Muscle of leg (tissue), 16 donors: ENCODE data around the gene GJB6. TPM values are rescaled to one million over a fixed set of nuclear protein-coding genes. Genes with fewer than 3 reads are reported as not detected.
"Not testable (repeated sequence)": the region's sequence is repeated elsewhere in the genome, so short reads cannot be mapped to it uniquely, and the experiment has no call there.

ENCODE experiments used
- DNase-seq: peaks from one replicate; pipeline ENCODE4 v3.0.0; 2013
- H3K27ac ChIP-seq: one replicate; pipeline ENCODE4 v1.5.1; 2013; ENCODE audit warnings: mild to moderate bottlenecking, low read length, control low read depth
- H3K27me3 ChIP-seq: one replicate; pipeline ENCODE4 v1.6.1; 2013; ENCODE audit warnings: low read length; ENCODE audit not compliant: control insufficient read depth, insufficient read depth
- H3K36me3 ChIP-seq: one replicate; pipeline ENCODE4 v1.6.1; 2013; ENCODE audit warnings: low read length; ENCODE audit not compliant: control insufficient read depth, insufficient read depth
- H3K4me1 ChIP-seq: one replicate; pipeline ENCODE4 v1.6.1; 2013; ENCODE audit warnings: low read length; ENCODE audit not compliant: control insufficient read depth, insufficient read depth
- H3K4me3 ChIP-seq: one replicate; pipeline ENCODE4 v1.5.1; 2013; ENCODE audit warnings: low read length, control low read depth
- H3K9me3 ChIP-seq: replicated peaks from 2 replicates; pipeline ENCODE4 v1.6.1; 2013; ENCODE audit warnings: low read depth, low read length; ENCODE audit not compliant: control insufficient read depth
- WGBS: methylation state at CpG from one replicate; pipeline ENCODE4 v1.1.5; 2013; ENCODE audit warnings: missing lambda C conversion rate; ENCODE audit not compliant: insufficient coverage; 5-methylcytosine and 5-hydroxymethylcytosine counted together
- long read RNA-seq, 11 donors: transcript quantifications; one replicate each; lab custom pipeline, GENCODE V29; 2026
- polyA plus RNA-seq, 8 donors: library from polyadenylated mRNA; unstranded; fragments of 120-200 nt; gene quantifications; one replicate each; pipeline versions ENCODE4 v1.2.1 to v1.2.3, GENCODE V29; 2013; ENCODE audit warnings: inconsistent platforms in 1 of 8, low replicate concordance in 1 of 8; ENCODE audit not compliant: insufficient read length in 8 of 8, insufficient read depth in 1 of 8
- total RNA-seq: library from RNA; stranded (reverse); fragments of 120-200 nt; gene quantifications from one replicate; pipeline ENCODE4 v1.2.4, GENCODE V29; 2013

Gene GJB6
- total RNA-seq (0.04 TPM), polyA plus RNA-seq (10 to 100 TPM in 1 of 8 donors, under 1 TPM in 2, not detected in 5; 0.17 to 10.3 (median 0.24) TPM)
- long read RNA-seq, donor 1, result 0 reads
- long read RNA-seq, donor 2, partial matches to known transcripts, result 0 of 2 reads
- long read RNA-seq, donor 2, other reads (novel, unspliced or antisense), result 0 of 2 reads
- long read RNA-seq, donor 3, result 0 reads
- long read RNA-seq, donor 4, result 0 reads
- long read RNA-seq, donor 5, result 0 reads
- long read RNA-seq, donor 6, result 0 reads
- long read RNA-seq, donor 7, result 0 reads
- long read RNA-seq, donor 8, result 0 reads
- long read RNA-seq, donor 9, result 0 reads
- long read RNA-seq, donor 10, result 0 reads
- long read RNA-seq, donor 11, result 0 reads

GRCh38 chr13:20231839-20232555 lies at the start of gene GJB6:
Gene GJB6, minus strand, starts transcription at chr13:20232319. Its CDS starts 8,839 bp downstream, at chr13:20223480.
- H3K36me3 ChIP-seq, result no peaks in the 10 kb centered on the region
- DNase-seq, result no peak
- H3K4me3 ChIP-seq, result no peak within 1 kb of the TSS
- H3K9me3 ChIP-seq, result no peaks in the 10 kb centered on the region
- H3K27ac ChIP-seq, result no peak within 1 kb of the TSS
- peaks cover 15% of the 10 kb centered on the region for H3K4me1 ChIP-seq
- under 1% methylated on average over 76 of the region's 85 CpGs for WGBS
- peaks cover 46% of the 10 kb centered on the region for H3K27me3 ChIP-seq

DNA sequence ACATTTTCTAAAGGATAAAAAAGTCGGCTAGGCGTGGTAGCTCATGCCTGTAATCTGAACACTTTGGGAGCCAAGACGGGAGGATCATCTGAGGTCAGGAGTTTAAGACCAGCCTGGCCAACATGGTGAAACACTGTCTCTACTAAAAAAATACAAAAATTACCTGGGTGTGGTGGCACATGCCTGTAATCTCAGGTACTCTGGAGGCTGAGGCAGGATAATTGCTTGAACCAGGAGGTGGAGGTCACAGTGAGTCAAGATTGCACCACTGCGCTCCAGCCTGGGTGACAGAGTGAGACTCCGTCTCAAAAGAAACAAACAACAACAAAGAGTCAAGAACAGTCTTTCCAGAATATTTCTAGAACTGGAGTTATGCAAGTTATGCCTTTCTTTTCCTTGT lies 44.8 kb upstream of the GJB6 start:
- not testable (repeated sequence) for DNase-seq, H3K27me3 ChIP-seq, H3K9me3 ChIP-seq, H3K27ac ChIP-seq, H3K36me3 ChIP-seq, H3K4me1 ChIP-seq, H3K4me3 ChIP-seq
- WGBS, result no CpG with 5 or more reads among the region's 5 CpGs

- no CpG with 5 or more reads among the region's 4 CpGs for WGBS
- Histone ChIP-seq H3K4me1 (no peaks in the 10 kb centered on the region), H3K4me3 (no peak overlapping the region), H3K27ac (no peak overlapping the region), H3K27me3 (no peaks in the 10 kb centered on the region), H3K36me3 (no peaks in the 10 kb centered on the region), H3K9me3 (peaks cover 2% of the 10 kb centered on the region)
- DNase-seq, result no peak
These were observed 42.3 kb upstream of the GJB6 start for GRCh38 chr13:20274466-20274865.

GRCh38 chr13:20272588-20273171 lies 40.6 kb upstream of the GJB6 start:
- no peaks in the 10 kb centered on the region for H3K27me3 ChIP-seq
- no peak overlapping the region for H3K4me3 ChIP-seq
- DNase-seq, result no peak
- 47% methylated on average over 17 of the region's 17 CpGs for WGBS
- no peaks in the 10 kb centered on the region for H3K4me1 ChIP-seq
- no peak overlapping the region for H3K27ac ChIP-seq
- no peaks in the 10 kb centered on the region for H3K9me3 ChIP-seq
- H3K36me3 ChIP-seq, result no peaks in the 10 kb centered on the region

DNA sequence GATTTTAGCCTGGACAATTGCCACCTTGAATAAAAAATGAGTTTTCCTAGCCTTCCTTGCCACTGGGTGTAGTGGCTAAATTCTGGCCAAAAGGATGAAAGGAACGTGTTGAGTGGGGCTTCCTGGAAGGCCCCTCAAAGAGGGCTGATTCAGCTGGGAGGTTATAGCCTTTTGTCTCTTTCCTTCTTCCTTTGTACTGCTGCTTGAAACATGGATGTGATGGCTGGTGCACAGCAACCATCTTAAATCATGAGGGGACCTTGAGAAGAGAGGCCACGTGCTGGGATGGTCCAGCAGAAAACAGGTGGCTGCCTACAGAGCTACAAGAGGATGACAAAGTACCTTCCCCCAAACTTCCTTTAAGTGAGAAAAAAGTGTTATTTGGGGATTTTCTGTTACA lies 40.0 kb upstream of the GJB6 start:
- no peak for DNase-seq
- no peaks in the 10 kb centered on the region for H3K27me3 ChIP-seq
- no peak overlapping the region for H3K4me3 ChIP-seq
- whole genome bisulfite sequencing, result 60% methylated on average over 1 of the region's 2 CpGs
- no peaks in the 10 kb centered on the region for H3K36me3 ChIP-seq
- H3K4me1 ChIP-seq, result no peaks in the 10 kb centered on the region
- H3K9me3 ChIP-seq, result no peaks in the 10 kb centered on the region
- H3K27ac ChIP-seq, result no peak overlapping the region

DNA sequence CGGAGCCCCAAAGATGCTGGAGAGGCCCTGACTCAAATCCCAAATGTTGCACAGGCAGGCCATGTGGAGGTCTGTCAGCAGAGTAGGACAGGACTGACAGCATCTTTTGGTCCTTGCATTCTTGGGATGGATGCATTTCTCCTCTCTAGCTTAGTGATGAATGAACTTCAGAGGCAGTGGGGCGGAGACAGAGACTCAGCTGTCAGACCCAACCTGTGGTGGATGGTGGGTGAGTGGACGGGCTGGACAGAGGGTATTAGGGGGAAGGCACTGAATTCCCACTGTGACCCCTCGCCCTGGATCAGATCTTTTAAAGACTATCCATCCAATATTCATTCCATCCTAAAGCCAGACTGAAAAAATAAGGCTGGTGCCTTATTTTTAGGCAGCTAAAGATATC lies 39.3 kb upstream of the GJB6 start:
- Histone ChIP-seq H3K4me1 (no peaks in the 10 kb centered on the region), H3K9me3 (no peaks in the 10 kb centered on the region), H3K4me3 (no peak overlapping the region), H3K36me3 (no peaks in the 10 kb centered on the region), H3K27me3 (no peaks in the 10 kb centered on the region), H3K27ac (no peak overlapping the region)
- 100% methylated on average over 1 of the region's 4 CpGs for WGBS
- DNase-seq, result no peak

- no peak for DNase-seq
- 43% methylated on average over 7 of the region's 9 CpGs for WGBS
- no peaks in the 10 kb centered on the region for H3K27me3 ChIP-seq
- no peaks in the 10 kb centered on the region for H3K9me3 ChIP-seq
- H3K27ac ChIP-seq, result no peak overlapping the region
- H3K4me1 ChIP-seq, result no peaks in the 10 kb centered on the region
- no peaks in the 10 kb centered on the region for H3K36me3 ChIP-seq
- H3K4me3 ChIP-seq, result no peak overlapping the region
These were observed 38.2 kb upstream of the GJB6 start for GRCh38 chr13:20270163-20270865.

DNA sequence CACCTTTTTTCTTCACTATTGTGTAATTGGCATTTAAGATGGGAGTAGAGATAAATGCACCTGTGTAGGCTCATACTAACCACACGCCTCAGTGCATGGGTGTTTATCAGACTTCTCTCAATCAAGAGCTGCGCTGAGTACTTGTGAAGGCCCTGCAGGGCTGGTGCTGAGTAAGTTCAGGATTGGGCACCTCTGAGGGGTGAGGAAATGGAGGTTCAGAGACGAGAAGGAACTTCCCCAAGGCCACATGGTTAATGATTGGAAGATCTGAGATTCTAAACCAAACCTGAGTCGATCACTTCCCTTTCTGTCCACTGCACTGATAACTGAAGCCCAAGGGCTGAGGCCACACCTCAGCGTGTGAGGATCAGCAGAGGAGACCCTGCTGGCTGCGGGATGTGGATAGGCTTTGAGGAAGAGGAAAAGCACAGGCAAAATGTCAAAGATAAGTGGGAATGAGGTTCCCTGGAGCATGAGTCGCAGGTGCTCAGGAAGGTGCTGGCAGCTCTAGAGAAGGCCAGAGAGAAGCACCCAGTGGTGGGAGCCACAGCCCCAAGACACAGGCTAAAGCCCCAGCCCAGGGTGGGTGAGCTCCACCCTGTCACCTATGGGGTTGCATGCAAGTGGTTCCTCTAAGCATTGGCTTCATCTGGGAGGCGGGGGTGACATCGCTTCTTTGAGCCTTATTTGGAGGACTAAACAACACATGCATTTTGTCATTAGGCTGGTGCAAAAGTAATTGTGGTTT lies 32.3 kb upstream of the GJB6 start:
- H3K36me3 ChIP-seq, result no peaks in the 10 kb centered on the region
- no peaks in the 10 kb centered on the region for H3K4me1 ChIP-seq
- H3K9me3 ChIP-seq, result no peaks in the 10 kb centered on the region
- no peak overlapping the region for H3K4me3 ChIP-seq
- no peaks in the 10 kb centered on the region for H3K27me3 ChIP-seq
- H3K27ac ChIP-seq, result no peak overlapping the region
- WGBS, result 77% methylated on average over 5 of the region's 9 CpGs
- no peak for DNase-seq

GRCh38 chr13:20263393-20264044 lies 31.4 kb upstream of the GJB6 start:
- Histone ChIP-seq H3K9me3 (no peaks in the 10 kb centered on the region), H3K27ac (no peak overlapping the region), H3K4me3 (no peak overlapping the region), H3K4me1 (no peaks in the 10 kb centered on the region), H3K27me3 (no peaks in the 10 kb centered on the region), H3K36me3 (no peaks in the 10 kb centered on the region)
- WGBS, result 90% methylated on average over 4 of the region's 8 CpGs
- no peak for DNase-seq
